ENCODE measurements around the gene SNPH.

DNA sequence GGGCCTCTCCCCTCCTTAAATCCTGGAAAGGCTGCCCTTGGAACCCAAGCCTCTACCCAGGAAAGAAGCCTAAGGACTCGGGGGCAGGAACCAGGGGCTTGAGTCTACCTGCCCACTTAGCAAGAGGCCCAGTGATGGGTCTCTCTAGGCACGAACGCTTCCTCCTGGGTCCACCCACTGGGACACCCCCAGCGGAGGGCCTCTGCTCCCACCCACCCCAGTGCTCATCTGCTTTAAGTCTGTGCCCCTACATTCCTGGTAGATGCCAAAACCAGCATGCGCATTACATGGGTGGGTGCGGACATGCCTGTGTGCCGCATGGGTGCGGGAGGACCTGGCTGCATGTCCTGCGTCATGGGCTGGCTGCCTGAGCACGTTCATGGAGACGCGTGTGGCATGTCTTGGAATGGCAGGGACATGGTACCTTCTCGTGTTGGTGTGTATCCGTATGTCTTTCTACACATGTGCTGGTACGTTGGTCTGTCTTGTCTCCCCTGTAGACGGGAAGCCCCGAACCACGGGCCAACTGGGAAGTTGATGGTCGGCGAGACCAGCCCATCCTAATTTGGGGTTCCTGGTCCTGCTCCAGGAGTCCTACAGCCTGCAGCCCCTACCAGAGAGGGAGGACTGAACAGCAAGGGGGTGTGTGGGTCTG lies 29.3 kb downstream of the SNPH start:
- TF ChIP-seq EZH2 (IDR thresholded peaks at IDR 0.05; ENCODE audit: insufficient read depth, poor library complexity, severe bottlenecking) = no peak
- no peak for TF ChIP-seq EZH2phosphoT487 (IDR thresholded peaks at IDR 0.05; ENCODE audit: insufficient read depth, low read depth)

Measured in GM23248 (cell line).